ENCODE measurements around the gene DDX42. TPM values are rescaled to one million over a fixed set of nuclear protein-coding genes. Genes with fewer than 3 reads are reported as not detected.

Gene DDX42
- polyA plus RNA-seq, 1 donor from 2014 or later, result 115 TPM

DNA sequence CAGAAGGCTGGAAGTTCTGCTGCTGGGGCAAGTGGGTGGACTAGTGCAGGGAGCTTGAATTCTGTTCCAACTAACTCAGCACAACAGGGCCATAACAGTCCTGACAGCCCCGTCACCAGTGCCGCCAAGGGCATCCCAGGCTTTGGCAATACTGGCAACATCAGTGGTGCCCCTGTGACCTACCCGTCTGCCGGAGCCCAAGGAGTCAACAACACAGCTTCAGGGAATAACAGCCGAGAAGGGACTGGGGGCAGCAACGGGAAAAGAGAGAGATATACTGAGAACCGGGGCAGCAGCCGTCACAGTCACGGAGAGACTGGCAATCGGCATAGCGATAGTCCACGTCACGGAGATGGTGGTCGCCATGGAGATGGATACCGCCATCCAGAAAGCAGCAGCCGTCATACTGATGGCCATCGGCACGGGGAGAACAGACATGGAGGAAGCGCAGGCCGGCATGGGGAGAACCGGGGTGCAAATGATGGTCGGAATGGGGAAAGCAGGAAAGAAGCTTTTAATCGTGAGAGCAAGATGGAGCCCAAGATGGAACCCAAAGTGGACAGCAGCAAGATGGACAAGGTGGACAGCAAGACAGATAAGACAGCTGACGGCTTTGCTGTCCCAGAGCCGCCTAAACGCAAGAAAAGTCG is 43.9 kb downstream of the DDX42 start:
- H3K27ac ChIP-seq (ENCODE audit: low read length), result no peak overlapping the region
- H3K9me2 ChIP-seq (ENCODE audit: insufficient read depth, low read length), result no peaks in the 10 kb centered on the region
- H3K9me3 ChIP-seq (ENCODE audit: low read length), result no peaks in the 10 kb centered on the region
- H4K20me1 ChIP-seq (ENCODE audit: insufficient read depth), result no peaks in the 10 kb centered on the region
- H2AFZ ChIP-seq (ENCODE audit: low read depth, low read length), result no peak overlapping the region
- H3F3A ChIP-seq (ENCODE audit: insufficient read depth, low read length, poor library complexity, severe bottlenecking), result no peaks in the 10 kb centered on the region
- H3K4me2 ChIP-seq (ENCODE audit: low read length), result no peak overlapping the region
- no peak overlapping the region for H3K4me3 ChIP-seq (ENCODE audit: low read length)
- no peaks in the 10 kb centered on the region for H3K79me2 ChIP-seq (replicated peaks; ENCODE audit: insufficient read depth, low read length)
- peaks cover 31% of the 10 kb centered on the region for H3K36me3 ChIP-seq (ENCODE audit: insufficient read depth, low read length)
- TF ChIP-seq REST (IDR thresholded peaks at IDR 0.05; ENCODE audit: borderline replicate concordance) (no peak), RAD21 (conservative IDR thresholded peaks at IDR 0.05) (no peak), EP300 (conservative IDR thresholded peaks at IDR 0.05; ENCODE audit: poor library complexity, severe bottlenecking) (no peak), POLR2AphosphoS5 (IDR thresholded peaks at IDR 0.05) (no peak), CTCF (IDR thresholded peaks at IDR 0.05; ENCODE audit: poor library complexity, severe bottlenecking) (no peak), SMC3 (conservative IDR thresholded peaks at IDR 0.05; ENCODE audit: poor library complexity) (no peak), TAF1 (IDR thresholded peaks at IDR 0.05; ENCODE audit: low read depth) (no peak), EZH2 (IDR thresholded peaks at IDR 0.05; ENCODE audit: borderline replicate concordance, insufficient read depth, low read length, poor library complexity, severe bottlenecking) (no peak), MXI1 (conservative IDR thresholded peaks at IDR 0.05; ENCODE audit: poor library complexity, severe bottlenecking) (no peak)
- H3K9ac ChIP-seq (ENCODE audit: low read length), result no peak overlapping the region
- H3K27me3 ChIP-seq (ENCODE audit: insufficient read depth, low read depth, low read length), result no peaks in the 10 kb centered on the region

DNA sequence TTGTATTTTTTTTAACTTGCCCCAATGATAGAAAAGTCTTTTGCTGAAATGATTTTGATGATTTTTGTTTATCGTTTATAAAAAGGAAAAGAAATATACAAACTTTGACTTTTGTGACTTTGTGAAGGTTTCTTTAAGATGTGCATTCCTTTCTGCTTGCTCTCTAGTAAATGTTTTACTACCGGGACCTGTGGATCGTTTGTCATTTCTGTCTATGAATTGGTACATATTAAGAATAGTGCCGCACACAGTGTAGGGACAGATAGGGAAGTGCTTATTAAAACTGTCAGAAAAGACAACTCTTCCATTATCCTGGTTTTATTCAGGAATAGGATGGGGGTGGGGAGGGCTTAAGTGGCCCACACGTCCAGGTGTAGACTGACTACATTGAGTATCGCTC is 45.2 kb downstream of the DDX42 start:
- Histone ChIP-seq H4K20me1 (ENCODE audit: insufficient read depth) (no peaks in the 10 kb centered on the region), H3K27ac (ENCODE audit: low read length) (no peak overlapping the region), H3F3A (ENCODE audit: insufficient read depth, low read length, poor library complexity, severe bottlenecking) (no peaks in the 10 kb centered on the region), H3K36me3 (ENCODE audit: insufficient read depth, low read length) (peaks cover 31% of the 10 kb centered on the region), H3K9ac (ENCODE audit: low read length) (no peak overlapping the region), H3K4me3 (ENCODE audit: low read length) (no peak overlapping the region), H2AFZ (ENCODE audit: low read depth, low read length) (no peak overlapping the region), H3K79me2 (replicated peaks; ENCODE audit: insufficient read depth, low read length) (no peaks in the 10 kb centered on the region), H3K4me2 (ENCODE audit: low read length) (no peak overlapping the region), H3K27me3 (ENCODE audit: insufficient read depth, low read depth, low read length) (no peaks in the 10 kb centered on the region), H3K9me2 (ENCODE audit: insufficient read depth, low read length) (no peaks in the 10 kb centered on the region), H3K9me3 (ENCODE audit: low read length) (no peaks in the 10 kb centered on the region)
- TF ChIP-seq REST (IDR thresholded peaks at IDR 0.05; ENCODE audit: borderline replicate concordance) (no peak), EZH2 (IDR thresholded peaks at IDR 0.05; ENCODE audit: borderline replicate concordance, insufficient read depth, low read length, poor library complexity, severe bottlenecking) (no peak), RAD21 (conservative IDR thresholded peaks at IDR 0.05) (no peak), CTCF (IDR thresholded peaks at IDR 0.05; ENCODE audit: poor library complexity, severe bottlenecking) (no peak), MXI1 (conservative IDR thresholded peaks at IDR 0.05; ENCODE audit: poor library complexity, severe bottlenecking) (no peak), SMC3 (conservative IDR thresholded peaks at IDR 0.05; ENCODE audit: poor library complexity) (no peak), TAF1 (IDR thresholded peaks at IDR 0.05; ENCODE audit: low read depth) (no peak), POLR2AphosphoS5 (IDR thresholded peaks at IDR 0.05) (no peak), EP300 (conservative IDR thresholded peaks at IDR 0.05; ENCODE audit: poor library complexity, severe bottlenecking) (no peak)
